Central memory CD4-positive, alpha-beta T cell (primary cell): Measurements from ENCODE around the gene HAUS7.

Source experiments
- DNase-seq: peaks from one replicate; pipeline ENCODE4 v3.0.0; 2022

Gene HAUS7

GRCh38 chrX:153434801-153435200 lies 35.6 kb downstream of the HAUS7 start:
- no peak for DNase-seq

GRCh38 chrX:153433781-153434285 lies 36.5 kb downstream of the HAUS7 start:
- DNase-seq, result no peak

GRCh38 chrX:153433161-153433680 lies 37.2 kb downstream of the HAUS7 start:
- no peak for DNase-seq

GRCh38 chrX:153430796-153431195 lies 39.6 kb downstream of the HAUS7 start:
- no peak for DNase-seq

GRCh38 chrX:153426204-153426603 lies 44.2 kb downstream of the HAUS7 start:
- DNase-seq, result no peak

GRCh38 chrX:153423652-153424051 lies 46.7 kb downstream of the HAUS7 start:
- DNase-seq, result no peak

- DNase-seq, result no peak
Observed at GRCh38 chrX:153421856-153422255, 48.5 kb downstream of the HAUS7 start.

- no peak for DNase-seq
Observed at GRCh38 chrX:153420851-153421599, 49.4 kb downstream of the HAUS7 start.

GRCh38 chrX:153417637-153418036 lies 52.7 kb downstream of the HAUS7 start:
- DNase-seq, result no peak

GRCh38 chrX:153416781-153417450 lies 53.5 kb downstream of the HAUS7 start:
- DNase-seq, result no peak

- DNase-seq, result no peak
Observed at GRCh38 chrX:153414856-153415510, 55.4 kb downstream of the HAUS7 start.

GRCh38 chrX:153413731-153414130 lies 56.6 kb downstream of the HAUS7 start:
- no peak for DNase-seq

GRCh38 chrX:153412746-153413720 lies 57.3 kb downstream of the HAUS7 start:
- DNase-seq, result no peak

- no peak for DNase-seq
Observed at GRCh38 chrX:153411988-153412574, 58.3 kb downstream of the HAUS7 start.

GRCh38 chrX:153411255-153411987 lies 59.0 kb downstream of the HAUS7 start, which contains the start of gene ZFP92:
TSS of gene ZFP92 (plus strand) at chrX:153411472. CDS start at chrX:153418323, 6,851 bp downstream.
- DNase-seq, result peak; percentile 9

- no peak for DNase-seq
Observed at GRCh38 chrX:153410888-153411254, 59.5 kb downstream of the HAUS7 start.

- no peak for DNase-seq
Observed at GRCh38 chrX:153410373-153410772, 60.0 kb downstream of the HAUS7 start.

- DNase-seq, result no peak
Observed at GRCh38 chrX:153409414-153410101, 60.8 kb downstream of the HAUS7 start.

- DNase-seq, result no peak
Observed at GRCh38 chrX:153408871-153409351, 61.5 kb downstream of the HAUS7 start.

- no peak for DNase-seq
Observed at GRCh38 chrX:153408221-153408721, 62.1 kb downstream of the HAUS7 start.
